Measurements from ENCODE around the gene PSME1. TPM values are rescaled to one million over a fixed set of nuclear protein-coding genes. Genes with fewer than 3 reads are reported as not detected.

Gene PSME1
- total and polyA plus RNA-seq, 2 of the 13 experiments (the other 11 are each of a cell fraction or from before 2014, with no cell fraction given), result 159 to 608 TPM

GRCh38 chr14:24098229-24098926 is 37.6 kb upstream of the PSME1 start:
- intact Hi-C loops (cut with micrococcal nuclease; ENCODE audit: unreplicated experiment) (no loop called here), in situ Hi-C loops (cut with HindIII; ENCODE audit: extremely low pct_ligation_motif_present, low pct_unique_long_range_greater_than_20kb) (no loop called here)
- Histone ChIP-seq H3K9ac (ENCODE audit: insufficient read depth, low read depth, low read length) (no peak overlapping the region), H3K4me2 (ENCODE audit: low read depth, low read length) (no peak overlapping the region), H3K79me2 (ENCODE audit: insufficient read depth, low read length) (peaks cover 28% of the 10 kb centered on the region), H4K20me1 (ENCODE audit: insufficient read depth, low read length) (0 out of 2 replicates have a peak, but pooled peaks cover 4% of the 10 kb centered on the region), H3K27ac (ENCODE audit: extremely low read length, insufficient read depth, low read length) (no peak overlapping the region), H3K4me1 (ENCODE audit: insufficient read depth, low read length) (peaks cover 56% of the 10 kb centered on the region), H3K9me3 (ENCODE audit: low read length) (no peaks in the 10 kb centered on the region), H3K4me3 (replicated peaks in 1 of 3; ENCODE audit: insufficient read depth in 1 of 3, low read depth in 2 of 3, low read length in 3 of 3) (no peak overlapping the region), H3K36me3 (replicated peaks in 1 of 2; ENCODE audit: control insufficient read depth in 1 of 2, insufficient read depth in 2 of 2, low read length in 2 of 2) (peaks cover 39 to 57% of the 10 kb centered on the region in 2 experiments), H3K27me3 (ENCODE audit: control insufficient read depth in 1 of 2, insufficient read depth in 2 of 2, low read length in 2 of 2) (peaks cover 0 to 6% of the 10 kb centered on the region in 2 experiments; a peak in 1 of 5 replicates), H2AFZ (ENCODE audit: low read length) (no peak overlapping the region)
- DNase-seq (ENCODE audit: low spot score) (no peak), ATAC-seq (no peak), FAIRE-seq (no peak)
- CTCF ChIA-PET (ENCODE audit: low intra/inter-chr PET ratio, low total read pairs), result no interaction called here
- POLR2A ChIA-PET, result interaction anchor here (0.9 to 14.4 kb wide), 6 partner anchors 8 to 144 kb away, joined by 3 to 627 read pairs (median 92); partner anchors contain the start of genes DCAF11, EMC9, NRL and PSME1
- BruUV-seq (replicated peaks), result no TSS peak
- WGBS (ENCODE audit: low lambda C conversion rate), result 94% methylated on average over 16 of the region's 16 CpGs
- TF ChIP-seq POGK (CRISPR knock-in tag; conservative IDR thresholded peaks at IDR 0.05), result no peak
- 0 out of 2 replicates have a peak, but pooled peaks have one; percentile 32 for TF ChIP-seq ZNF773 (CRISPR knock-in tag; IDR thresholded peaks at IDR 0.05; ENCODE audit: borderline replicate concordance)
- TF ChIP-seq NFKB2 (CRISPR knock-in tag; IDR thresholded peaks at IDR 0.05; ENCODE audit: borderline replicate concordance), result peak; percentile 62; the same call in 1 of the 2 replicates
- TF ChIP-seq POLR2AphosphoS5 (IDR thresholded peaks at IDR 0.05; ENCODE audit: low read depth, low read length), result peak; percentile 9; the same call in 1 of the 2 replicates
- TF ChIP-seq HNRNPLL (IDR thresholded peaks at IDR 0.05; ENCODE audit: low read depth, low read length, poor library complexity, severe bottlenecking), result no peak
- TF ChIP-seq RFXAP (CRISPR knock-in tag; IDR thresholded peaks at IDR 0.05; ENCODE audit: borderline replicate concordance), result 0 out of 2 replicates have a peak, but pooled peaks have one; percentile 45
- TF ChIP-seq, protein P1, sequence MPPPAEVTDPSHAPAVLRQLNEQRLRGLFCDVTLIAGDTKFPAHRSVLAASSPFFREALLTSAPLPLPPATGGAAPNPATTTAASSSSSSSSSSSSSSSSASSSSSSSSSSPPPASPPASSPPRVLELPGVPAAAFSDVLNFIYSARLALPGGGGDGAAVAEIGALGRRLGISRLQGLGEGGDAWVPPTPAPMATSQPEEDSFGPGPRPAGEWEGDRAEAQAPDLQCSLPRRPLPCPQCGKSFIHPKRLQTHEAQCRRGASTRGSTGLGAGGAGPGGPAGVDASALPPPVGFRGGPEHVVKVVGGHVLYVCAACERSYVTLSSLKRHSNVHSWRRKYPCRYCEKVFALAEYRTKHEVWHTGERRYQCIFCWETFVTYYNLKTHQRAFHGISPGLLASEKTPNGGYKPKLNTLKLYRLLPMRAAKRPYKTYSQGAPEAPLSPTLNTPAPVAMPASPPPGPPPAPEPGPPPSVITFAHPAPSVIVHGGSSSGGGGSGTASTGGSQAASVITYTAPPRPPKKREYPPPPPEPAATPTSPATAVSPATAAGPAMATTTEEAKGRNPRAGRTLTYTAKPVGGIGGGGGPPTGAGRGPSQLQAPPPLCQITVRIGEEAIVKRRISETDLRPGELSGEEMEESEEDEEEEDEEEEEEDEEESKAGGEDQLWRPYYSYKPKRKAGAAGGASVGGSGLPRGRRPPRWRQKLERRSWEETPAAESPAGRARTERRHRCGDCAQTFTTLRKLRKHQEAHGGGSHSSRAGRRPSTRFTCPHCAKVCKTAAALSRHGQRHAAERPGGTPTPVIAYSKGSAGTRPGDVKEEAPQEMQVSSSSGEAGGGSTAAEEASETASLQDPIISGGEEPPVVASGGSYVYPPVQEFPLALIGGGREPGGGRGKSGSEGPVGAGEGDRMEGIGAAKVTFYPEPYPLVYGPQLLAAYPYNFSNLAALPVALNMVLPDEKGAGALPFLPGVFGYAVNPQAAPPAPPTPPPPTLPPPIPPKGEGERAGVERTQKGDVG (CRISPR knock-in tag; IDR thresholded peaks at IDR 0.05; ENCODE audit: borderline replicate concordance), result 0 out of 2 replicates have a peak, but pooled peaks have one; percentile 41
- TF ChIP-seq ETS1 (CRISPR knock-in tag; IDR thresholded peaks at IDR 0.05), result 0 out of 2 replicates have a peak, but pooled peaks have one; percentile 43
- peak; percentile 82; the same call in 1 of the 2 replicates for TF ChIP-seq E2F2 (CRISPR knock-in tag; IDR thresholded peaks at IDR 0.05; ENCODE audit: borderline replicate concordance)
- TF ChIP-seq UBTF (CRISPR knock-in tag; IDR thresholded peaks at IDR 0.05), result peak; percentile 39; the same call in 1 of the 2 replicates
- no peak for TF ChIP-seq DPF2 (CRISPR knock-in tag; IDR thresholded peaks at IDR 0.05; ENCODE audit: borderline replicate concordance, low read depth)

Data from HepG2 (cell line).